ENCODE measurements around the gene CTSH.
A peak's percentile ranks its signal among the peaks of the same experiment; 100 is the strongest.

Gene CTSH, protein sequence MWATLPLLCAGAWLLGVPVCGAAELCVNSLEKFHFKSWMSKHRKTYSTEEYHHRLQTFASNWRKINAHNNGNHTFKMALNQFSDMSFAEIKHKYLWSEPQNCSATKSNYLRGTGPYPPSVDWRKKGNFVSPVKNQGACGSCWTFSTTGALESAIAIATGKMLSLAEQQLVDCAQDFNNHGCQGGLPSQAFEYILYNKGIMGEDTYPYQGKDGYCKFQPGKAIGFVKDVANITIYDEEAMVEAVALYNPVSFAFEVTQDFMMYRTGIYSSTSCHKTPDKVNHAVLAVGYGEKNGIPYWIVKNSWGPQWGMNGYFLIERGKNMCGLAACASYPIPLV

DNA sequence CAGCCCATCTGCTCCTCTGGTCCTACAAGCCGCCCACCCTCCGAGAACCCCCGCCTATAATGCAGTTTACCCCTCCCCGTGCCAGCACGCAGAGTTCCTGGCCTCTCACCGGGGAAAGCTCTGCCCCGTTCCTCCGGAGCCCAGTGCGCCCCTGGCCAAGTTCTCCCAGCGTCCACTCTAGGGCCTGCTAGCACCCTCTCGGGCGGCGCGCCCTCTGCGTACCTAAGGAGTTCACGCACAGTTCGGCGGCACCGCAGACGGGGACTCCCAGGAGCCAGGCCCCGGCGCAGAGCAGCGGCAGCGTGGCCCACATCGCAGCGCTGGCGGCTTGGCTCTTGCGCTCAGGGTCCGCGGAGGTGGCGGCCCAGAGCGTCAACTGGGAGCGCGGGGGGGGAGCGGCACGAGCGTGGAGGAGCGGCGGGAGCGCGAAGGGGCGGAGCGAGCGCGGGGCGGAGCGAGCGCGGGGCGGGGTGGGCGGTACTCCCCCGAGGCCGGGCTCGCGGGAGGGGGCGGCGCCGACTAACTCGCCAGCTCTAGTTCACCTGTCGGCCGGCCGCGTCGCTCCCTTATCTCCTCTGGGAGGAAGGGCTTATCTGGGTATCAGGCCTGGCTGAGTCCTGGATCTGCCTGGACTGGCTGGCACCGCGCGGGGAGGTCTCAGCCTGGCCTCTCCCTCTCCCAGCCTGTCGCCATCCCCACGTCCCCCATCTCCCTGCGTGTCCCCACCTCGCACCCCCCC lies at the start of gene CTSH:
Gene CTSH (minus strand): TSS at position 378 of the 739 bp plus-strand sequence. CDS start 65 bp downstream, at position 313.
- peaks cover 9% of the 10 kb centered on the region for H3K36me3 Mint-ChIP-seq (ENCODE audit: low read depth)
- H3K4me1 Mint-ChIP-seq (ENCODE audit: low read depth) = peaks cover 8% of the 10 kb centered on the region
- no peaks in the 10 kb centered on the region for H3K9me3 Mint-ChIP-seq
- H3K4me3 Mint-ChIP-seq = peak within 1 kb of the TSS; percentile 84
- peaks cover 25% of the 10 kb centered on the region for H3K27me3 Mint-ChIP-seq (ENCODE audit: low read depth)
- peak; percentile 57 for DNase-seq (ENCODE audit: low spot score)
- H3K27ac Mint-ChIP-seq = no peak within 1 kb of the TSS

DNA sequence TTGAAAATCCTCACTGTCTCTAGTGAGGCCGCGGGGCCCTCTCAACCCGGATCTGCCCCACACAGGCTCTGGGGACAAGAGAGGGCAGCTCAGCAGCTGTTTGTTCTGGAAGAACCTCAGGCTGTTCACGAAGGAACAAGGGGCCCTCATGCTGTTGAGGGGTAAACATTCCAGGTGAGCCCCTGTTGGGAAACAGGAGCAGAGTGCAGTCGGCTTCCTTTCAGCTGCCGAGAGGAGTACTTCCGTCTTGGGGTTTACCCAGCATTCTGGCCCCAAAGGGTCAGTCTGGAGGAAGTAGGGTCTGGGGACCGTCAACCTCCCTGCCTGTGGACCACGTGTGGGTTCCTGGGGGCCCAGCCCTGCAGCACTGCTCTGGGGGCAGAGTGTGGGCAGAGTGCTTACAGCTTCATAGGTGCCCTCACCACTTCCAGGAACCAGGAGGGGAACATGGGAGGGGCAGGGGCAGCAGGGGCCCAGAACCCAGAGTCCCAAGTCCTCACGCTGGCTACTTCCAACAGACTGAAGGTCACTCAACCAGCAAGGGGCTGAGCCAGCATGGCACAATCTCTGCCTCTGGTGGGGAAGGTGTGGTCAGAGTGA lies 49.2 kb upstream of the CTSH start:
- Mint-ChIP-seq H3K4me1 (ENCODE audit: low read depth) (no peaks in the 10 kb centered on the region), H3K27ac (no peak overlapping the region)
- DNase-seq (ENCODE audit: low spot score) = no peak

DNA sequence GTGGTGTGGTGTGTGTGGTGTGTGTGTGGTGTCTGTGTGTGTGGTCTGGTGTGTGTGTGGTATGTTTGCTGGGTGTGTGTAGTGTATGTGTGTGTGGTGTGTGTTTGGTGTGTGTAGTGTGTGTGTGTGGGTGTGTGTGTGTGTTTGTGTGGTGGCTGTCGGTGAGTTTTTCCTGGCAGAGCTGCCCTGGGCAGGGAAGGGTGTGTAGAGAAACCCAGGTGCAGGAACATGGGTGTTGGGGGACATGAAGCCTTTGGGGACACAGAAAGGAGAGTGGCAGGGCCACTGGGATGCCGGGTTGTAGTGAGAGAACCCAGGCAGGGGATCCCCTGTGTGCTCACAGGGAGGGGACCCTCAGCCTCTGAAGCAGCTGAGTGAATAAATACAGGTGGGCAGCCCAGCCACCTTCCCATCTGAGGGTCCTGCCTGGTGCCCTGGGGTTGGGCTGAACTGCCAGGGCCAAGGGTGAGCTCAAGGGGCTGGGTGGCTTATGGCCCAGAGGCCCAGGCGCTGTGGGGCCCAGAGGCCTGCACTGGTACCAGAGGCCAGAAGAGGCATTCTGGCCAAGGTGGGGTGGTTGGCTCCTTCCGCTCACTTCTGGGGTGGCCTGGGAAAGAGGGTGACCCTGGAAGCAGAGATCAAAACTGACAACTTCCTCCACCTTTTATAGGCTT lies 48.5 kb upstream of the CTSH start:
- no peaks in the 10 kb centered on the region for H3K9me3 Mint-ChIP-seq
- H3K27ac Mint-ChIP-seq = no peak overlapping the region
- DNase-seq (ENCODE audit: low spot score) = no peak
- H3K27me3 Mint-ChIP-seq (ENCODE audit: low read depth) = no peaks in the 10 kb centered on the region
- H3K4me1 Mint-ChIP-seq (ENCODE audit: low read depth) = peaks cover 2% of the 10 kb centered on the region
- H3K4me3 Mint-ChIP-seq = no peak overlapping the region
- no peaks in the 10 kb centered on the region for H3K36me3 Mint-ChIP-seq (ENCODE audit: low read depth)

More for the DNA sequence above, 49.2 kb upstream of the CTSH start:
- Mint-ChIP-seq H3K9me3 (no peaks in the 10 kb centered on the region), H3K36me3 (ENCODE audit: low read depth) (no peaks in the 10 kb centered on the region), H3K27me3 (ENCODE audit: low read depth) (no peaks in the 10 kb centered on the region), H3K4me3 (no peak overlapping the region)

DNA sequence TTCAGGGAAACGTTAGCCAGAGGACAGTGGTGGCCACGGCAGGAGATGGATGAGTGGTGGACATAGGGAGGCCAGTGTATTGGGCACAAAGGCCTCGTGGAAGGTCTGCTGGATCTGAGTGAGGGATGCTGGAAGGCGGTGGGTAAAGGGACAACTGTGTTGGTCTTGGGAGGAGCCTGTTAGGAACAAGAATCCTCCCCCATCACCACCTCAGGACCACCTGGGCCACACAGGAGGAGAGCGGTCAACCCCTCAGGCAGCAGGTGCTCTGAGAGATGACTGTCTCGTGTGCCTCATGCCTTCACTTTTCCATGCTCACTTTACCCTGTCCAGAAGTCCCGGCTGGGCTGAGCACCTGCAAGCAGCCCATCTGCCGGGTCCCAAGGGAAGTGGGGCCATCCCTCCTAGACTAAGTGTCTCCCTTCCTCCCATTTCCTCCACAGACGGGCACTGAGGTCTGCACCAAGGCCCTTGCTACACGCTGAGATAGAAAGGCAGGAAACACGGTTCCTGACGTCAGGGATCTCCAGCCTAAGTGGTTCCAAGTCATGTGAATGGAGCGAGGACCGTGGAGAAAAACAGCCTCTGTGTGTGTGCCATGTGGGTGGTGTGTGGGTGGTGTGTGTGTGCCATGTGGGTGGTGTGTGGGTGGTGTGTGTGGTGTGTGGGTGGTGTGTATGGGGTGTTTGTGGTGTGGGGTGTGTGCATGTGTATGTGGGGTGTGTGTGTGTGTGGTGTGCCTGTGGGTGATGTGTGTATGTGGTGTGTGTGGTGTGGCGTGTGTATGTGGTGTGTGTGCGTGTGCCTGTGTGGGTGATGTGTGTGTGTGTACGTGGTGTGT lies 47.8 kb upstream of the CTSH start:
- H3K27ac Mint-ChIP-seq = no peak overlapping the region
- peaks cover 2% of the 10 kb centered on the region for H3K27me3 Mint-ChIP-seq (ENCODE audit: low read depth)
- no peaks in the 10 kb centered on the region for H3K36me3 Mint-ChIP-seq (ENCODE audit: low read depth)
- no peak for DNase-seq (ENCODE audit: low spot score)
- H3K4me1 Mint-ChIP-seq (ENCODE audit: low read depth) = peaks cover 2% of the 10 kb centered on the region
- H3K4me3 Mint-ChIP-seq = no peak overlapping the region
- H3K9me3 Mint-ChIP-seq = no peaks in the 10 kb centered on the region

DNA sequence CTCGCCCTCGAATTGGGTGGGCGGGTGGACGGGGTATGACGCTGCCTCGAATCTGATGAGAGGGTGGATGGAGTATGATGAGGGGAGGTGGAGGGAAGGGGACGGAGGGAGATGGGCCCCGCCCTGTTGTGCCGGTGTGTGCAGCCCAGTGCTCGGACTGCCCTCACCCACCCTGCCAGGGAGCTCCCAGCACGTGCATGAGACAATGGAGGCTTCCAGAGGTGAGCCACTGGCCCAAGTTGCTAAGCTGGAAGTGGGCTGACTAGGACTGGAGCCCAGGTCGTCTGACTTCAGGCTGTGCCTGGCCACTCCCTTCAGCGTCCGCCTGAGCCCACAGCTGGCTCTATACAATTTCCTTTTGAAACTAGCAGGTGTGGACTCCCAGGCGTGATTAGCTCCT lies 47.0 kb upstream of the CTSH start:
- Mint-ChIP-seq H3K36me3 (ENCODE audit: low read depth) (no peaks in the 10 kb centered on the region), H3K27me3 (ENCODE audit: low read depth) (peaks cover 2% of the 10 kb centered on the region), H3K4me3 (no peak overlapping the region), H3K9me3 (no peaks in the 10 kb centered on the region), H3K4me1 (ENCODE audit: low read depth) (peaks cover 2% of the 10 kb centered on the region), H3K27ac (no peak overlapping the region)
- no peak for DNase-seq (ENCODE audit: low spot score)

DNA sequence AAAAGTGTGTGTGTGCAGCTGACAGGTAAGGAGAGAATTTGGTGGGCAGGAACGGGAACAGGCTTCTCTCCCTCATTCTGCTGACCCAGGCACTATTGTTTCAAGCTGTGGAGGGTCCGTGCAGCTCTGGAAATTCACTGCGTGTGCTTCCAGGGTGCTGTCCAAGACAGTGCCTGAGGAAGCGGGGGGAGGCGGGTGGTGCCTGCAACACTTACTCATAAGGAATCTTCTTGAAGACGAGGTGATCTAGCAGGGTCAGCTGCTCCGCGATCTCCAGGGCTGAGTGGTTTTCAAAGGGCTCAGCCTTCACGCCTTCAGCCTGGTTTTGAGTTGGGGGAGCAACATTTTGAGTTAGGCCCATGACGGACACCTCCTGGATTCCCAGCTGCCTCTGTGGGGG lies 46.6 kb upstream of the CTSH start:
- Mint-ChIP-seq H3K4me3 (no peak overlapping the region), H3K36me3 (ENCODE audit: low read depth) (no peaks in the 10 kb centered on the region), H3K27me3 (ENCODE audit: low read depth) (peaks cover 2% of the 10 kb centered on the region), H3K27ac (no peak overlapping the region), H3K4me1 (ENCODE audit: low read depth) (peaks cover 2% of the 10 kb centered on the region), H3K9me3 (no peaks in the 10 kb centered on the region)
- DNase-seq (ENCODE audit: low spot score) = no peak

DNA sequence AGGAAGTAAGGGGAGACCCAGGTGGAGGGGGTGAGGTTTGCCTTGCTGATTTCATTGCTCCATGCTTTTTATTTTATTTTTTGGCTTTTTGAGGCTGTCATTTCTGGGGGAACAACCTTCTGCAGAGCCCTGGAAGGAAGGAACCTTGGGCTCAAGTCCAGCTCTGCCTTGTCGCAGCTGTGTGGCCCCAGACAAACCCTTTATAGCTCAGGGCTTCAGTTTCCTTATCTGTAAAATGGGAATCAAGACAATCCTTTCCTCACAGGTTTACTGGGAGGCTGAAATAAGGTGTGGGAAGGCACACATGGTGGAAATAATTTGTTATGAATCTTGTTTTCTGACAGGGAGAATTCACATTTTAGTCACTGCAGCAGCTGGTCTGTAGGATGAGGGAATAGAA lies 45.4 kb upstream of the CTSH start:
- peaks cover 2% of the 10 kb centered on the region for H3K4me1 Mint-ChIP-seq (ENCODE audit: low read depth)
- H3K9me3 Mint-ChIP-seq = no peaks in the 10 kb centered on the region
- no peak for DNase-seq (ENCODE audit: low spot score)
- no peak overlapping the region for H3K27ac Mint-ChIP-seq
- no peak overlapping the region for H3K4me3 Mint-ChIP-seq
- H3K36me3 Mint-ChIP-seq (ENCODE audit: low read depth) = no peaks in the 10 kb centered on the region
- peaks cover 2% of the 10 kb centered on the region for H3K27me3 Mint-ChIP-seq (ENCODE audit: low read depth)

DNA sequence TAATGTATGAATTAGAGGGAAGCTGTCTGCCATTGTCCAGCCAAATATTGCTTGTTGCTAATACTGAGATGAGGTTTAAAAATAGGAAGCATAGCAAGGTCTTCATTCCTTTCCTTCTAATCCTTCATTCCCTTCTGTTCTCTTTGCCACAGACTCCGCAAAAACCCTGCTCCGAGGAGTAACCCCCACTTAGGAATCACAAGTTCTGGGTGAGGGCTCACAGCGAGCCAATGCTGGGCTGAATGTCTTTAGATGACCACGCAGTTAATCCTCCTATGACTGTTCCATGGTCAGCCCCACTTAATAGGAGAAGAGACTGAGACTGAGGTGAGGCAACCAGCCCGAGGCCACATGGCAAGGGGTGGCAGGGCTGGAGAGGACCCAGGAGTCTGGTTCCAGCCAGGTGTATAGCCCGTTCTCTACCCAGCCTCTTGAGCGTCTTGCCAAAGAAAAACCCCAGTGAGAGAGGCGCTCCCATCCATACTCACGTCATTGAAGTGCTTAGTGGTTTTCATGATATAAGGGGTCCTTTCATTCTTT lies 44.9 kb upstream of the CTSH start:
- no peaks in the 10 kb centered on the region for H3K36me3 Mint-ChIP-seq (ENCODE audit: low read depth)
- H3K9me3 Mint-ChIP-seq = no peaks in the 10 kb centered on the region
- H3K27me3 Mint-ChIP-seq (ENCODE audit: low read depth) = peaks cover 2% of the 10 kb centered on the region
- H3K27ac Mint-ChIP-seq = no peak overlapping the region
- peaks cover 2% of the 10 kb centered on the region for H3K4me1 Mint-ChIP-seq (ENCODE audit: low read depth)
- H3K4me3 Mint-ChIP-seq = no peak overlapping the region
- DNase-seq (ENCODE audit: low spot score) = no peak

DNA sequence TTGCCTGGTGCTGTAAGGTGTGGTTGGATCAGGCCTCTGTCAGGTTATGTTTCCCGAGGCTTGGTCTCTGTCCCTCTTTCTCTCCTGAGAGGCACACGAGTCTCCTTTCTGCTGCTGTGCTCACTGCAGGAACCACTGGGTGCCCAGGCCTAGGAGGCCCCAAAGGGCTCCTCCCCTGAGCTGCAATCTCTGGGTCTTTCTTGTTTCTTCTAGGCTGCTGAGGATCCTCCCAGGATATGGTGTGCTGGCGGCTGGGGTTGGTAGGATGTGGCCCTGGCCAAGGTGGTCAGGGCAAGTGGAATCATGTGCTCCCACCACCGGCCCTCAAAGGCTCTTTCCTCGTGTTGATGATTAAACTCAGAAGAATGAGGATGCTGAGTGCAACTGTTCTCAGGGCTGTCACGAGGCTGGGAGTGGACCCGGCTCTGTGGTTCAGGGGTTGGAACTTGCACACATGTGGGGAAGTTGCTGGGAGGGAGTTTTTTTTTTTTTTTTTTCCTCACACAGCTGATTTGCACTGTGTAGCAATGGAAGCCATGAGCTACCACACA lies 43.6 kb upstream of the CTSH start:
- DNase-seq (ENCODE audit: low spot score) = no peak
- Mint-ChIP-seq H3K36me3 (ENCODE audit: low read depth) (no peaks in the 10 kb centered on the region), H3K27me3 (ENCODE audit: low read depth) (peaks cover 2% of the 10 kb centered on the region), H3K4me1 (ENCODE audit: low read depth) (peaks cover 2% of the 10 kb centered on the region), H3K27ac (no peak overlapping the region), H3K9me3 (no peaks in the 10 kb centered on the region), H3K4me3 (no peak overlapping the region)

DNA sequence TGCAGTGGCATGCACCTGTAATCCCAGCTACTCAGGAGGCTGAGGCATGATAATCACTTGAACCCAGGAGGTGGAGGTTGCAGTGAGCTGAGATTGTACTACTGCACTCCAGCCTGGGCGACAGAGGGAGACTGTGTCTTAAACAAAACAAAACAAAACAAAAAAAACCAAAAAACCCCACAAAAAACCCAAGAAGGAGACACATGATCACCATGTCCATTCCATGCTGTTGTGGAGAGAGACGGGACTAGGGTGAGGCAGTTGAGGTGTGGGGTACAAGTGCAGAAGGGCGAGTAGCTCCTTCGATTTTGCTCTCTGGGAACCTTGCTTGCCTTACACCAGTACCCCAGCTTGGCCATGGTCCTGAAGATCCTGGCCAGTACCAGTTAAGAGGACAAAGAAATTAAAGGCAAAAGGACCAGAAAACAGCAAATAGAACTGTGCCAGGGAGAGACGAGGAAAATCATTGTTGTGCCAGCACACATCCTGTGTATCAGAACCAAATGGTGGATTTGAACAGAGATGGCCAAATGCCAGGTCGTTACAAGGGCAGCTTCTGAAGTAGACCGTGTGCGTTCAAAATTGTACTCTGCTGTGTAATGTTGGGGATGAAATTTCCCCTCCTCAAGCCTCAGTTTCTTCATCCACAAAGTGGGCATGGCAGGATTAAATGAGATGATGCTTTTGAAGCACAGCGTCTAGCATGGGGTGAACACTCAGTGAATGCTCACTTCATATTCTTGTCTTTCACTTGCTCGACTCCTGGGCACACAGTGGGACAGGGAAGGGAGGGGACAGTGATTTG lies 42.9 kb upstream of the CTSH start:
- Mint-ChIP-seq H3K27me3 (ENCODE audit: low read depth) (peaks cover 3% of the 10 kb centered on the region), H3K4me1 (ENCODE audit: low read depth) (peaks cover 2% of the 10 kb centered on the region), H3K4me3 (no peak overlapping the region), H3K9me3 (no peaks in the 10 kb centered on the region), H3K36me3 (ENCODE audit: low read depth) (no peaks in the 10 kb centered on the region), H3K27ac (no peak overlapping the region)
- DNase-seq (ENCODE audit: low spot score) = no peak

DNA sequence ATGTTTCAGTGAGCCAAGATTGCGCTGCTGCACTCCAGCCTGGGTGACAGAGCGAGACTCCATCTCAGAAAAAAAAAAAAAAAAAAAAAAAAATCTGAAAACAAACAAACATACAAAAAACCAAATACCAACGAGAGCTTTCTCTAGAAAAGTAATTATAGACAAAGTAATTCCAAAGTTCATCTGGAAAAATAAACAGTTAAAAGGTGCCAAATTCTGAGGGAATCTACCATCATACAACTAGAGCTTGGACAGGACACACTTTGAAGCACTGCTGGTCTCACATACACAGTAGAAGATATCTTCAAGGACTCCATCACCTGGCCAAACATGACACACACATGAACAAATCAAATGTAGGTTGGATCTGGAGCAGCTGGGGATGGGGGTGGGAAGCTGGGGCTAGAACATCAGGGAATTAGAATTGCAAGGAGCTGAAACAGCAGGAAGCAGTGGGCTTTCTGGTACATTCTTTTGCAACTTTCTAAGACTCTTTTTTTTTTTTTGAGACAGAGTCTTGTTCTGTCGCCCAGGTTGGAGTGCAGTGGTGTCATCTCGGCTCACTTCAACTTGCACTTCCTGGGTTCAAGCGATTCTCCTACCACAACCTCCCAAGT lies 41.1 kb upstream of the CTSH start:
- Mint-ChIP-seq H3K27me3 (ENCODE audit: low read depth) (peaks cover 3% of the 10 kb centered on the region), H3K4me1 (ENCODE audit: low read depth) (peaks cover 2% of the 10 kb centered on the region), H3K9me3 (no peaks in the 10 kb centered on the region), H3K36me3 (ENCODE audit: low read depth) (no peaks in the 10 kb centered on the region), H3K27ac (no peak overlapping the region), H3K4me3 (no peak overlapping the region)
- DNase-seq (ENCODE audit: low spot score) = no peak

DNA sequence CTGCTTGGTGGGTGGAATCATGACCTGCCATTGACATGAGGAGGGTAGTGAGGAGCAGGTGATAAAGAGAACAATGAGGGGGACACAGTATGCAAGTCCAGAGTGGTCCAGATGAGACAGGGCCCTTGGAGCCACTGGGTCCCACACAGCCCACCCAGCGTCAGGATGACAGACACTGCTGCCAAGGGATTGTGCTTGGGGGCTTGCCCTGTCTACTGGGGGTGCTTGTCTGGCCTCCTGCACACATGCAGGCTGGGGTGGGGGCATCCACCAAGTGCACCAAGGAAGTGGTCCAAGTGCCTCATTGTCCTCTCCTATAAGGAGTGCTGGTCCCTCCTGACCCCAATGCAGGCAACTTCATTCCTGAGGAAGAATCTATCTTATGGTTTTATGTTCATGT lies 39.2 kb upstream of the CTSH start:
- Mint-ChIP-seq H3K27me3 (ENCODE audit: low read depth) (peaks cover 6% of the 10 kb centered on the region), H3K9me3 (no peaks in the 10 kb centered on the region), H3K27ac (no peak overlapping the region), H3K4me1 (ENCODE audit: low read depth) (peaks cover 2% of the 10 kb centered on the region), H3K36me3 (ENCODE audit: low read depth) (no peaks in the 10 kb centered on the region), H3K4me3 (no peak overlapping the region)
- DNase-seq (ENCODE audit: low spot score) = no peak

Data from T-helper 2 cell treated with Interferon-gamma antibody and Interleukin-4, amounts not matched to agents 5 μg/mL and 100 μg/mL, for 36 hours (primary cell).